ENCODE data around the gene PLCH2. TPM values are rescaled to one million over a fixed set of nuclear protein-coding genes. Genes with fewer than 3 reads are reported as not detected.

PLCH2 gene
- total RNA-seq, 1 donor, result under 0.01 TPM

GRCh38 chr1:2466270-2466665, 9.8 kb upstream of the PLCH2 start:
- no peak for DNase-seq (ENCODE audit: low read depth)
- no peak overlapping the region for H3K4me3 ChIP-seq (ENCODE audit: low read depth, low read length)
- TF ChIP-seq, protein P1, sequence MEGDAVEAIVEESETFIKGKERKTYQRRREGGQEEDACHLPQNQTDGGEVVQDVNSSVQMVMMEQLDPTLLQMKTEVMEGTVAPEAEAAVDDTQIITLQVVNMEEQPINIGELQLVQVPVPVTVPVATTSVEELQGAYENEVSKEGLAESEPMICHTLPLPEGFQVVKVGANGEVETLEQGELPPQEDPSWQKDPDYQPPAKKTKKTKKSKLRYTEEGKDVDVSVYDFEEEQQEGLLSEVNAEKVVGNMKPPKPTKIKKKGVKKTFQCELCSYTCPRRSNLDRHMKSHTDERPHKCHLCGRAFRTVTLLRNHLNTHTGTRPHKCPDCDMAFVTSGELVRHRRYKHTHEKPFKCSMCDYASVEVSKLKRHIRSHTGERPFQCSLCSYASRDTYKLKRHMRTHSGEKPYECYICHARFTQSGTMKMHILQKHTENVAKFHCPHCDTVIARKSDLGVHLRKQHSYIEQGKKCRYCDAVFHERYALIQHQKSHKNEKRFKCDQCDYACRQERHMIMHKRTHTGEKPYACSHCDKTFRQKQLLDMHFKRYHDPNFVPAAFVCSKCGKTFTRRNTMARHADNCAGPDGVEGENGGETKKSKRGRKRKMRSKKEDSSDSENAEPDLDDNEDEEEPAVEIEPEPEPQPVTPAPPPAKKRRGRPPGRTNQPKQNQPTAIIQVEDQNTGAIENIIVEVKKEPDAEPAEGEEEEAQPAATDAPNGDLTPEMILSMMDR (IDR thresholded peaks at IDR 0.05; ENCODE audit: insufficient read depth, low read depth, low read length), result no peak

DNA sequence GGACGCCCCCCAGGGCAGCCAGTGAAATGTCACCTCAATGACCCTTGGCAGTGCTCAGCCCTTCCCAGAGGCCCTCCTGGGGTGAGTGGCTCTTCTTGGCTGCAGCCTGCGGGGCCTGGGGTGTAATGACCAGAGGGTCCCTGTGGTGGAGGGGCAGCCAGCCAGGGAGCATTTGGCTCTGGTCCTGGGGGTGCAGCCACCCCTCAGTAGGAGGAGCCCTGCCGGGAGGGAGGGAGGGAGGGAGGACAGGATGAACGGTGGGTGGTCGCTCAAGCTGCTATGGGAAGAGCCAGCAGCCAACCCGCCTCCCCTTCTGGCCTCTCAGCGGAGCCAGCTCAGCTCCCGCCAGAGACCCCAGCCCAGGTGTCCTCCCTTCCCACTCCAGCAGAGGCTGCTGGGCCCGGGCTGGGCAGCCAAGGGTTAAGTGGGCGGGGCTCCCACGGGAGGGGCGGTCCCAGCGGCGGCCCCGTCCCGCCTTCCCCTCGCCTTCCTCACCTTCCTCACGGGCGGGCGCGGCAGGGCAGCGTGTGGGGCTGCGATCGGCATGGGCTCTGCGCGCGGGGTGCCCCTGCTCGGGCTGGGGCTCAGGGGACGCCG, 9.0 kb upstream of the PLCH2 start:
- H3K4me3 ChIP-seq (ENCODE audit: low read depth, low read length), result no peak overlapping the region
- no peak for DNase-seq (ENCODE audit: low read depth)
- TF ChIP-seq, protein P1 (IDR thresholded peaks at IDR 0.05; ENCODE audit: insufficient read depth, low read depth, low read length), result no peak

DNA sequence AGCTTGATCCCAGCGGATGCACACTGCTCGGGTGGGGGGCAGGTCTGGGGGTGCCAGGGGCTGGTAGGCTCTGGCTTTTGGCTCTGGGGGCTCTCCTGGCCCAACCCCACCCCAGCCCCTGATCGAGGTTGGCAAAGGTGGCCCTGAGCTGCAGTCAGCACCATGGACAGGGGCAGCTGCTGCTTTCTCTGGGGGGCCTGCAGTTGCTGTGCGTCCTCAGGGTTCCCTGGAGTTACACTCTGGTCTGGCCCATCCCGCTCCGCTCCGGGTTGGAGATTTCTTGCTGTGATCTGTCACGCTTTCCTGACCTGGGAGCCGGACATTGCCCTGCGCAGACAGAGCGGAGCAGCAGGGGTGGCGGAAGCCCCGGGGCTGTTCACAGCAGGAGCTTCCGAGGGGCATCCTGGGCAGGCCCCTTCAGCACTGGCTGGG, 8.0 kb upstream of the PLCH2 start:
- peak; percentile 22 for DNase-seq (ENCODE audit: low read depth)
- TF ChIP-seq, protein P1 (IDR thresholded peaks at IDR 0.05; ENCODE audit: insufficient read depth, low read depth, low read length), result no peak
- H3K4me3 ChIP-seq (ENCODE audit: low read depth, low read length), result no peak overlapping the region

DNA sequence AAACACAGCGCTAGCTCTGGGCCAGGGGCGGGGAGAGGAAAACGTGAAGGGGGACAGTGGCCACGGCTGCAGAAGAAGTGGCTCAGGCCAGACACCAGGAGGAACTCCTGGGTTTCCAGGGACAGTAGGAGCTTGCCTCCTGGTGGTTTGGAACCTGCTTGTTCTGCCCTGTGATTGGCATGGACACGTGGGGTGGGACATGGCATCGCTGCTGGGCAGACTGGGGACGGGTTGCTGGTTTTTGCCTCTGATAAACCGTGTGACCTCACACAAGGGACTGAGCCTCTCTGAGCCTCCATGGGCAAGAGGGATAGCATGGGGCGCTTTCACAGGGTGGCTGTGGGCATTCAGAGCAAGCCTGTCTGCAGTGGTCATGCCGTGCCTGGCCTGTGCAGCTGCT, 7.5 kb upstream of the PLCH2 start:
- TF ChIP-seq, protein P1 (IDR thresholded peaks at IDR 0.05; ENCODE audit: insufficient read depth, low read depth, low read length), result no peak
- DNase-seq (ENCODE audit: low read depth), result no peak
- H3K4me3 ChIP-seq (ENCODE audit: low read depth, low read length), result no peak overlapping the region

- TF ChIP-seq, protein P1 (IDR thresholded peaks at IDR 0.05; ENCODE audit: insufficient read depth, low read depth, low read length), result no peak
Observed at GRCh38 chr1:2469103-2469940, 6.8 kb upstream of the PLCH2 start.

GRCh38 chr1:2470290-2471158, 5.6 kb upstream of the PLCH2 start:
- DNase-seq (ENCODE audit: low read depth), result no peak
- H3K4me3 ChIP-seq (ENCODE audit: low read depth, low read length), result no peak overlapping the region
- TF ChIP-seq, protein P1 (IDR thresholded peaks at IDR 0.05; ENCODE audit: insufficient read depth, low read depth, low read length), result no peak

More at GRCh38 chr1:2469103-2469940, 6.8 kb upstream of the PLCH2 start:
- DNase-seq (ENCODE audit: low read depth), result no peak
- no peak overlapping the region for H3K4me3 ChIP-seq (ENCODE audit: low read depth, low read length)

Data from fibroblast of villous mesenchyme (primary cell).